Measurements from ENCODE around the gene BID.
"Not testable (repeated sequence)": the region's sequence is repeated elsewhere in the genome, so short reads cannot be mapped to it uniquely, and the experiment has no call there.

GRCh38 chr22:17697196-17697595 is 77.1 kb downstream of the BID start:
- not testable (repeated sequence) for TF ChIP-seq SMC3 (conservative IDR thresholded peaks at IDR 0.05; ENCODE audit: poor library complexity); CTCF (IDR thresholded peaks at IDR 0.05; ENCODE audit: poor library complexity, severe bottlenecking); RAD21 (conservative IDR thresholded peaks at IDR 0.05); EP300 (conservative IDR thresholded peaks at IDR 0.05; ENCODE audit: poor library complexity, severe bottlenecking); POLR2AphosphoS5 (IDR thresholded peaks at IDR 0.05); EZH2 (IDR thresholded peaks at IDR 0.05; ENCODE audit: borderline replicate concordance, insufficient read depth, low read length, poor library complexity, severe bottlenecking); TAF1 (IDR thresholded peaks at IDR 0.05; ENCODE audit: low read depth); MXI1 (conservative IDR thresholded peaks at IDR 0.05; ENCODE audit: poor library complexity, severe bottlenecking)

Measured in neural cell (in vitro differentiated cells).